Stimulated activated CD4-positive, alpha-beta T cell treated with anti-CD3 and anti-CD28 coated beads, Interleukin-12 subunit alpha, Interleukin-12 subunit beta, amount 100 ng/mL, for 4 hours (primary cell): ENCODE measurements around the gene RABEP1.

Source experiments
- DNase-seq: peaks from one replicate; pipeline ENCODE4 v3.0.0-alpha.2; 2020

RABEP1 gene

DNA sequence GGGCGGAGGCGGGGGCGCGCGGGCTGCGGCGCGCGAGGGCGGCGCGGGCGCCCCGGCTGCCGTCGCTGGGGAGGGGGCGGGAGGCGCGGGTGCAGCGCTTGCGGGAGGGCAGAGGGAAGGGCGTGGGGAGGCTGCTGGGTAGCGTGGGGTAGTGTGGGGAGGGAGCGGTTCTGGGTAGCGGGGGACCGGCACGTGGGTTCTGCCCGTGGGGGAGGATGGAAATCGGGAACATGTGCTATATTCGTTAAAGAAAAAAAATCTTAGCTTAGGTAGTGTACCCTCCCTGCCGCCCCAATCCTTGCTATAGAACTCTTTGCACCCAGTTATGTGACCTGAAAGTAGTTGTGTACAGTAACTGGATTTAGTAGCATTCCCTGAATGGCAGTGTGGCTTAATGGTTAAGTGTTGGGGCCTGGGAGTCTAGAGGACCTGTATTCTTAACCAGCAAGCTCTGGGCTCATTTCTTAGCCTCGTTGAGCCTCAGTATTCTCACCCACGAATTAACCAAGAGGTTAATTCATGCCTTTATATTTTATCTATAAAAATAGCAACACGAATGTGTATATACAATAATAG is 646 bp downstream of the RABEP1 start:
- peak; percentile 54 for DNase-seq

DNA sequence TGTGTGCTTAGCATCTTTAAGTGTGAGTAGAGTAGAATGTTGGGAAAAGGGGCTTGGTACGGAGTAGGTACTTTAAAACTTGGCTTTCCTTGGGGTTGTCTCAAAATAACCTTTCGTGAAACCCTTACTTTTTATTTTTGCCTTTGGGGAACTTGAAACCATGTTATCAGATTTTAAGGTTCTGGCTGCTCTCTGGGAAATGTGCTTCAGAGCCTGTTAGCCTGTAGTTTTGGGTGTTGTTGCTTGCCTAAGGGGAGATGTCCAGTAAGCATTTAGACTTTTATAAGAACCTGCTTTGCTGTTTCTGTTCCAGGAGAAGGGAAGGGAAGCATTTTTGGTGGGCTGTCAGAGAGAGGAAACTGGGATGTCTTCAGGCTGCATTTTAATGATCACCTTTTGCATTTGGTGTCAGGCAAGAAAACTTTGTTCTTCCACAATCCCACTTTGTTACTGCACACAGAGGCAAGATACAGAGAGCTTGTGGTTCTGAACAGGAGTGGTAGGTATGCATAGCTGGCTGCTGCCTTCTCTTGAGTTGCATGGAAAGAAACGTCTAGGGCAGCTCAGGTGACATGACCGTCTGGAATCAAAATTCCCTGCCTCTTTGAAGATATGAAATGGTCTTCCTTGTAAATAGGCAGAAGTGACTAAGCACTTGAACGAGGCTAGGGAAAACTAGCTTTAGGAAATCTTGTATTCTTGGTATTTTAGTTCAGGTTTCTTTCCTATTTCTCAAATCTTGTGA is 1.7 kb downstream of the RABEP1 start:
- no peak for DNase-seq

DNA sequence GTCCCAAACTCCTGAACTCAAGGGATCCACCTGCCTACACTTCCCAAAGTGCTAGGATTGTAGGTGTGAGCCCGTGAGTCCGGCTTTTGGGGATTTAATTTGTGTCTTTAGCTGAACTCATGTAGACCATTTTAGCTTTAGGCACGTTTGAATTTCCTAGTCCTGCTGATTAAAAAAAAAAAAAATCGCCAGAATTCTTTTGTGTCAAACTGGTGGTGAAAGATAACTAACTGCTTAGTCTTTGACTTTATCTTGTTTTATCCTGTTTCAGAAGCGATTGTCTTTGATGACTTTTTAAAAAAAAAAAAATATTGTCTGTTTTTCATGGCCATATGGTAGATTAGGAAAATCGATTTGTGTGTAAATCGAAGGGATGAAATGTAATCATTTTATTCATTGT is 2.6 kb downstream of the RABEP1 start:
- DNase-seq = no peak

DNA sequence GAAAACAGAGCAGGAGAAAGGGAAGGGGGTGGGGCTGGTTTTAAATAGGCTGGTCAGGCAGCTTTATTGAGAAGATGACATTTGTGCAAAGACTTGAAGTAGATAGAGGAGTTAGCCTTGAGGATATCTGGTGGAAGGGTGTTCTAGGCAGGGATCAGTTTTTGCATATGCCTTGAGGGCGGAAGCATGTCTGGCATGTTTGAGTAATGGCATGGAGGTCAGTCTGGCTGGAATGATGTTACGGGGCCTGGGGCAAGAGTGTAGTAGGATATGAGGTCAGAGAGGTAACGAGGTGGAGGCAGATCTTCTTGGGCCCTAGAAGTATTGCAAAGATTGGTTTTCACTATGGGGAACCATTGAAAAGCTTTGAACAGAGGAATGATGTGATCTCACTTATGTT is 4.8 kb downstream of the RABEP1 start:
- DNase-seq = no peak

DNA sequence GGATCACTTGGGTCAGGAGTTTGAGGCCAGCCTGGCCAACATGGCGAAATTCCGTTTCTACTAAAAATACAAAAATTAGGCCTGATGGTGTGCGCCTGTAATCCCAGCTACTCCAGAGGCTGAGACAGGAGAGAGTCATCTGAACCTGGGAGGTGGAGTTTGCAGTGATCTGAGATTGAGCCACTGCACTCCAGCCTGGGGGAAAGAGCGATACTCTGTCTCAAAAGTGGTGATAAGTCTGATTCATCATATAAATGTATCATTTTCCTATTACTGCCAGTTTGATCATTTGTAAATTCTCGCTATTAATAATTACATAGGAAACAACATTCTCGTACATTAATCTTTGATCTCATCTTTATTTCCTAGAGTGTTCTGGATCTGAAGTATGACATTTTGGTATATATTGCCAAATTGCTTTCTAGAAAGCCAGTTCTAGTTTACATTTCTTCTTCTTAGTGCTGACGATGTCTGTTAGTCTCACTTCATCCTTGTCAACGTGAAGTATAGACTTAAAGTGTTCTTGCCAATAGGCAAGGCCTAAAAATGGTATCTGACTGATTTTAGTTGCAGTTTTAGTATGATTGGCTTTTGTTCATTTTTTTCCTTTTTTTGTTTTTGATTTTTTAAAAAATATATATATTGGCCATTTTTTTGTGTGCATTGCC is 9.7 kb downstream of the RABEP1 start:
- DNase-seq = no peak

DNA sequence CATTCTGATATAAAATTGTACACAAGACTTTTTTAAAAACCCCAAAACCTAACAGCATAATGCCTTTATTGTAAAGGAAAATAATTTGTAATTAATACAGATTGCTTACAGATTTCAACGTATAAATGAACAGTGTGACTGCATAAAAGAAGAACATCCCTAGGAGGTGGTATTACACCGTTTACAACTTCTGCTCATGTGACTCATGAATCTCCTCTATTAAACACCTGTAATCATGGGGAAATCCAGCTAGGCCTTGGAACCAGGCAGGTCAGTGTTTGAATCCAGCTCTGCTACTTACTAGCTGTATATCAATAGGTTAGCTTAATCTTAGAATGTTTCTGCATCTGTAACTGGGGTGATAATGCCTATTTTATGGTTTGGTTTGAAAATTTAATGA is 15.2 kb downstream of the RABEP1 start:
- no peak for DNase-seq

DNA sequence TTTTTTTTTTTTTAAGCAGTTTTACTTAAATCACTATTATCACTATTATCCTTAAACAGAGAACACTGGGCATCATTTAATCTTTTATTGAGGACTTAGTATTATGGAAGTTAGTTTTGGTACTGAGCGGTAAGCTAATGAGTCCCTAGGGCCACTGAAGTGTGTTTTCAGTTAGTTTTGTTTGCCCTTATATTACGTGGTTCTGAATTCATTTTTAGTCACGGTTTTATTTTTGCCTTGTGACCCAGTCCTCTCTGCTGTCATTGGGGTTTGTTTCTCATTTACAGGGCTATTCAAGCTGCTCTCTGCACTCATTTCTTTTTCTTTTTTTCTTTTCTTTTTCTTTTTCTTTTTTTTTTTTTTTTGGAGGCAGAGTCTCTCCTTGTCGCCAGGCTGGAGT is 17.3 kb downstream of the RABEP1 start:
- DNase-seq = no peak

DNA sequence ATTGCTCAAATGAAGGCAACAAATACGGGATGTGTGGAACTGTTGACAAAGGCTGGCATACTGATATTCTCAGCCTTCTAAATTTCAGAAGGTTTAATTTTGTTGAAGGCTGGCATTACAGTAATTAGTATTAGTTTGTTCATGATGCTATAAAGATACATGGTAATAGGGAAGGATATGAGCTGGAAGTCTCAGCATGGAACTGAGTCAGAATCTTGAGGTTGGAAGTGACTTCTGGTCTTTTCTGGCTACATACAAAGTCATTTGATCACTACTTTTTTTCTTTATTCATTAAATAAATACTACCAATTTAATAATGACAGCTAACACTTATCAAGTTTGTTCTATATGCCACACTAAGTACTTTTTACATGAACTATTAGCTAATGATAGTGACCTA is 22.6 kb downstream of the RABEP1 start:
- no peak for DNase-seq

DNA sequence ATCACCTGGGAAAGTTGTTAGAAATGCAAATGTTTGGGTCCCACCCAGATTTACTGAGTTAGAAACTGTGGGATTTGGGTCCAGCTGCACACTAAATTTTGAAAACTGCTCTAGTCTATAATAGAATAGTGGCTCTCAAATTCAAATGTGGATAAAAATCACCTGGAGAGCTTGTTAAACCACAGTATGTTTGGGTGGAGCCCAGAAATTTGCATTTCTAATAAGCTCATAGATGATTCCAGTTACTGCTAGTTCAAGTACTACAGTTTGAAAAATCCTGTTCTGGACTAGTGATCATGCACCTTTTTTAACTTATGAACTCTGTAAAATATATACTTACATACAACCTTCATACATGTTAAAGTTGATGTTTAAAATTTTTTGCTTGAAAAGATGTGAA is 27.8 kb downstream of the RABEP1 start:
- DNase-seq = no peak

DNA sequence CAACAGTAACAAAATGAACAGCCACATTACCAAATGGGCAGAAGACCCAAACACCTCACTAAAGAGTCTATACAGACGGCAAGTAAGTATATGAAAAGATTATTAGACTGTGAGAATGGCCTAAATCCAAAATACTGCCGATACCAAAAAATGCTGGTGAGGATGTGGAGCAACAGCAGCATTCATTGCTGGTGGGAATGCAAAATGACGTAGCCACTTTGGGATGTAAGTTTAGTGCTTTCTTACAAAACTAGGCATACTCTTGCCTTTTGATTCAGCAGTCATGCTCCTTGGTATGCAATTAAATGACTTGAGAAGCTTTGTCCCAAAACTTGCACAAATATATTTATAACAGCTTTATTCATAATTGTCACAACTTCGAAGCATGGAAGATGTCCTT is 43.8 kb downstream of the RABEP1 start:
- DNase-seq = no peak

DNA sequence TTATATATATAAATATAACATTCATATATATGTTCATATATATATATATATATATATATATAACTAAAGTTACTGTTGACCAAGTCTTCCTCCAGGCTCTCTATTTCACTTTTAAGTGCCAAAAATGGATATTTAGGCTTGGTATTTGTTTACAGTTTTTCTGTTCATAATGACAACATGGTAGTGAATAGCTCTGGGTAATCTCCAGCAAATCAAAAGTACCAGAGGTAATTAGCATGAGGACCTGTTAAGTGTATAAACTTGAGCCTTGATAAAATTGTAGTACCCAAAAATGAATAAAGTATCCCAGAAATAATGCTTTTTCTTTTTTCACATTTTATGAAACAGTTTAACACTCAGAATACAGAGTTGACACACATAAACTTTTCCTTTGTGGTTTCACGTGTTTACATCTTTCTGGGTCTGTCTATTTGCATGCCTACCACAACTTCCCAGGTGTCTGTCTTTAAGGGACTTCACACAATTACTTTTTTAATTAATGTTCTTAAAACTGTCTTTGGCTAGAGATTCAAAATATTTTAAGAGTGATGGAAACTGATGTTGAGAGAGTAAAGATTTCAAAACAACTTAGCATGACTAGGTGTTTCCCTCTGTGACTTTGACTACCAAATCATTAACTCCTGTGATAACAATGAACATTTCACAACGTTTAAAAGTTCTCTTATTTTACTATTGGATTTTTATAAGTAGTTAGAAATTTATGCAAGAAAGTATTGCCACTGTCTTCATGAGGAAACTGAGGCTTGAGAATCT is 47.9 kb downstream of the RABEP1 start:
- DNase-seq = no peak

DNA sequence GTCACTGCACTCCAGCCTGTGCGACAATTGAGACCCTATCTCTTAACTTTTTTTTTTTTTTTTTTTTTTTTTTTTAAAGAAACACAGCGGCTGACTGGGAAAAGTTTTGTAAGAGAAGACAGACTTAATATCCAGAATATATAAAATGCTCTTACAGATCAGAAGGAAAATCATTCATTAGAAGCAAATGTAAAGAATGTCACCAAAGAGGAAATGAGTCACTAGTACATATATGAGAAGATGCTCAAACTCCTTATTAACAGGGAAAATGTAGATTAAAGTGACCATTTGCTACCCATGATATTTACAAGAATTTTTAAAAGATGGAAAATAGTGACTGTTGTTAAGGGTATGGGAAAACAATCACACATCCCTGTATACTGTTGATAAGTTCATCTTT is 48.9 kb downstream of the RABEP1 start:
- no peak for DNase-seq

DNA sequence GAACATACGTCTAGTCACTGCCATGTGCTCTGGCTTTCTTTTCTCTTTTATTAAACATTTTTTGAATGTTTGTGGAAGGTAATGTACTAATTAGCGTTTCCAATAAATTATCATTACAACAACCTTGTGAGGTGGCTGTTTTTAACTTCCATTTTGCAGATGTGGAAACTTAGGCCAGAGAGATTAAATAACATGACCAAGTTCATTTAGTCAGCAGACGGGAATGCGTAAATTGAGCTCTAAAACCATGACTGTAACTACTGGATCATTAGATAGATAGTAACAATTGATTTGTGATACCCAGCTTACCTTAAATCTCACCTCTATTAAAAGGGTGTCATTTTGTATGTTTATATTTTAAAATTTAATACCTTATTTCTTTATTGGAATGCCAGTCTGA is 49.4 kb downstream of the RABEP1 start:
- DNase-seq = no peak

DNA sequence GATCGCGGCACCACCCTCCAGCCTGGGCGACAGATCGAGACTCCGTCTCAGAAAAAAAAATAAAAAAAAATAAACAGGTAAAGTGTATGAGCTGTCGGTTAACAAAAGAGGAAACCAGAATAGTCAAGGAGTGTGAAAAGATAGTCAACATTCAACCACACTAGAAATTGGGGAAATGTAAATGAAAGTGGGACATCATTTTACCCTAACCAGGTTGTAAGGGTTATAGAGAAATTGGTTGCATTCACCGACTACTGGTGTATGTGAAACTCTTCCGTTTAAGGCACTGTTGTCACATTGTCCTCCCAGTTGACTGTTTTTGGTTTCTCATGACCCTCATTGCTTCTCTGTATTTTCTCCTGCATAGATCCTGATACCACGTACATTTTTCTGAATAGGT is 62.8 kb downstream of the RABEP1 start:
- DNase-seq = no peak

DNA sequence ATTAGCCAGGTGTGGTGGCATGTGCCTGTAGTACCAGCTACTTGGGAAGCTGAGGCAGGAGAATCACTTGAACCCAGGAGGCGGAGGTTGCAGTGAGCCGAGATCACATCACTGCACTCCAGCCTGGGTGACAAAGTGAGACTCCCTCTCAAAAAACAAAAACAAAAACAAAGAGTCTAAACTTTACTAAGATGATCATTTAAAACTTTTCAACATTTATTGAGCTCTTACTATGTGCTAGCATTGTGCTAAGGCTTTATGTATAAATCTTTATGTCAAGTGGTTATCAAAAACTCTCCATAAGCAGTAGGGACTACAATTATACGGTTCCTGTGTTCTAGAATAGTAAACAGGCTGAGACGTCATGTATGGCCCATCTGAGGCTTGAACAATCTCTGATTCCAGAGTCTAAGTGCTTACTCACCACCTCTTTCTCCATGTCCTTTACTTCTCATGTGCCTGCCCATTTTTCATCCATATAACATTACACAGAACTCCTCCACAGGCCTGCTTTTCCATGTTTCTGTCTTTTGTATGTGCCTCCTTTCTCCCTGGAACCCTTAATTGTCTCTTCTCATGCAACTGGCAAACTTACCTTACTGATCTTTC is 70.7 kb downstream of the RABEP1 start:
- DNase-seq = no peak

DNA sequence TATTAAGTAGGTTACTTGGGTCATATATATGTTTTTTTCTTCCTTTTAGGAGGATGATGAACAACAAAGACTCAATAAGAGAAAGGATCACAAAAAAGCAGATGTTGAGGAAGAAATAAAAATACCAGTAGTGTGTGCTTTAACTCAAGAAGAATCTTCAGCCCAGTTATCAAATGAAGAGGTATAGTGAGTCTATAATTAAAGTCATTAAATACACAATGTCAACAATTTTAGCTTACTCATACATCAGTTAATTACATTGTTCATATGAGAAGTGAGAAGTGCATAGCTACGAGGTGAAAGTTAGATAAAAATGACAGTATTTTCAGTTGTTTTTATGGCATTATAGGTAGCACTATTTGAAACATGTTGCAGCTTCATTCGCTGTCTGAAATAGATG is 72.2 kb downstream of the RABEP1 start:
- DNase-seq = no peak

DNA sequence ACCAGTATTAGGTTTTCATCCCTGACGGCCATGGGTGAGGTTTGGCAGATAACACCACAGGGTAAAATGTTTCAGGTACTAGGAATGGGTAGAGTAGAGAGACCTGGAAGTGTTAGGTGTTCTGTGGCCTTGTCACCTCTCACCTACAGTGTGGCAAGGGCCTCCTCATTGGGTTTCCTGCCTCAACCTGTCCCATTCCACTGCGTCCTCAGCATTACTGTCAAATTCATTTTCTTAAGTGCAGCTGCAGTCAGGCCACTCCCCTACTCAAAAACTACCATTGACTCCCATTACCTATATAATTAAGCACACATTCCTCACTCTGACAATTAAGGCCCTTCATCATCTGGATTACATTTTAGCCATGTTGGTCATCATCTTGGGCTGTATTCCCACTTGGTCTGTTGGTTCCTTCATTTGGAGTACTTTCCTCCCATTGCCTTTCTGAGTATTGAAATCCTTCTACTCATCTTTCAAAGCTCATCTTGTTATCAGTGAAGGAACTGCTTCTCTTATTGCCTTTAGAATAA is 72.9 kb downstream of the RABEP1 start:
- no peak for DNase-seq

DNA sequence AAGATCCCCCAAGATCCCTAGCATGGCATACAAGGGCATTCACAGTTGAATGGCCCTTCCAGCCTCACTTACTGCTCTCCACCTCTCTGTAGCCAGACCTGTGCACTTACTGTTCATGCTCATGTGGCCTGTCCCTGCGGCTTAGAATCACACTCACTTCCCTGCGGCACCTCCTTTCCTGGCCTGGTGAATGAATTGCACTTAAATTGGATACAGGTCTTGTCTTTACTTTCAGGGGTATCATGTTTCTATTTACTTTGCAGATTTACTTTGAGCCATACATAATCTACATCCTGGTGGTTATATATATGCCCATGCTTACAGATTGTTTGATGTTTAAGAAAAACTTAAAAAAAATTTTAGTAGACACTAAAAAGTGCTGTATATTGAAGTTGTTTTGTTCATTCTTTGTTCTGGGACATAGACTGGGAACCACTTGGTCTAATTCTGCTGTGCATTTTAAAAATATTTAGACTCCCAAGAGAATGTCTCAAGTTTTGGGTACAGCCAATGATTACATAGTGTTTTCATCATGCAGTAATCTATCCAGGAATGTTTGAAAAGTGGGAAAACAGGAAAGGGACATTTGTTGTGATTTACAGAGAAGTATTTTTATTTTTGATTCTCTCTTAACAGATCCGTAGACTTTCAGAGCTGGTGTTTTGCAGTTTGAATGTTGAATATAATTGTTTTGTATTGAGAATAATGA is 73.5 kb downstream of the RABEP1 start:
- no peak for DNase-seq

DNA sequence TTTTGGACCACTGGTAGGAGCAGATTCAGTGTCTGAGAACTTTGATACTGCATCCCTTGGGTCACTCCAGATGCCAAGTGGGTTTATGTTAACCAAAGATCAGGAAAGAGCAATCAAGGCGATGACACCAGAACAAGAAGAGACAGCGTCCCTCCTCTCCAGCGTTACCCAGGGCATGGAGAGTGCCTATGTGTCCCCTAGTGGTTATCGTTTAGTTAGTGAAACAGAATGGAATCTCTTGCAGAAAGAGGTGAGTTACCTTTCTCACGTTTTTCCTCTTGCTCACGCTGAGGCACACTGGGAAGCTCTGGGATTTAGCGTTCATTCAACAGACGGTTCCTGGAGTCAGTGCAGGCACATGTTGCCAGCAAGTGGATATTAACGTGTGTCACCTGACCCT is 79.3 kb downstream of the RABEP1 start:
- DNase-seq = no peak

DNA sequence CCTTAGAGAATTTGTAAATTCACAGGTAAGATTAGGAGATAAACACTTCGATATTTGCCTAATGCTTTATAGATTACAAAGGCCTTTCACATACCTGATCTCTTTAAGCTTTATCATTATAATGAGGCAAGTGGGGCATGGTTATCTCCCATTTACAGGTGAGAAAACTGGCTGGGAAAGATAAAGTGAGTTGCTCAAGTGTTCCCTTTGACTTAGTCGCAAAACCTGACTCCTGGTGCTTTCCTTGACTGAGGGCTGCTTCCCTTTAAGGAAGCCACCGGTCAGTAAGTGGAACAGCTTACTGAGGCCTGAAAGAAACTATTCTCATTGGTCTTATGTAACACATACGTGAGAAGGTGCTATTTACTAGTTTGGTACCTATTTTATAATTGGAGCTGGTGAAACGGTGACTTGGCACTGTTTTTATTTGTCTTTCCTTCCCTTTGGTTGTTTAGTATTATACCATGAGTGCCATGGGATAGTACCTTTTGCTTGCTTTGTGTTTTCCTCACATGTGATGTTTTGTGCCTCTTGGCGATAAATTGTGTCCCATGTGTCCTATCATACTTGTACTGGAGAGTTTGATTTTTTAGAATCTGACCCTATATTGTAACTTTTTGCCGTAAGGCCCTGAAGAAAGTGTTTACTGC is 80.2 kb downstream of the RABEP1 start:
- no peak for DNase-seq

DNA sequence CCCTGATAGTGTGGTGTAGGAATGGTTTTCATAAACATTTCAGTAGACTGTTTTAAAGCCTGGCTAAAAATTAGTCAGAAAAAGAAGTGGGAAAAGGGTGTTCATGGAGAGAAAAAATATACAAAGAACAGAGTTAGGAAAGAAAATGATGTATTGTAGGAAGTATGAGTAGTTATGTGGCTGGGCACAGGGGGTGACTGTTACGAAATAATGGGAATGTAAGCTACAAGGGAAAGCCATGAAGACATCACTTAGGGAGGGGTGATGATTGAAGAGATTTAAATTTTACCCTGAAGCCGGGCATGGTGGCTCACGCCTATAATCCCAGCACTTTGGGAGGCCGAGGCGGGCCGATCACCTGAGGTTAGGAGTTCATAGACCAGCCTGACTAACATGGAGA is 82.1 kb downstream of the RABEP1 start:
- no peak for DNase-seq

DNA sequence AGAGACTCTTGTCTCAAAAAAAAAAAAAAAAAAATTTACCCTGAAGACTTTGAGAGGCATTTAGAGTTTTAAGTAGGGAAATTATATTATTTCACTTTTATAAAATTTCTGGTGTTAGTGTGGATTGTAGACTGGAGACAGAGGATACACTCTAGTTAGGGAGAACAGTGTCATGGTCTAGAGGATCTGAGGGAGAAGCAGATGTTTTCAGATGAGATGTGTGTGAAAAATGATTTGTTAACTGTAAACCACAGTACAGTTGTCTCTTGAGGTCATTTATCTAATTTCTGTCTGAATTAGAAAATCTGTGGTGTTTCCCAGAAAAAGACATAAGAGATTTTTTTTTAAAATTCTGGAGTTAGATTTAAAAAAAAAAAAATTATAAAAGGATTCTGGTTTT is 82.6 kb downstream of the RABEP1 start:
- no peak for DNase-seq
